GM12891 (cell line): ENCODE data around the gene SPRN.

ENCODE experiments used
- DNase-seq: peaks from one replicate; pipeline ENCODE4 v3.0.0; 2011; ENCODE audit warnings: low spot score; ENCODE audit not compliant: insufficient read length
- FAIRE-seq: peaks from 2 replicates; lab custom pipeline; 2011; peaks lifted over from hg19 to GRCh38; lab: Jason Lieb, UNC
- PAX5 ChIP-seq: IDR thresholded peaks from 2 replicates; pipeline ENCODE4 v1.6.1; 2011; ENCODE audit warnings: low read length, moderate library complexity, mild to moderate bottlenecking; ENCODE audit not compliant: insufficient read depth, severe bottlenecking
- POLR2A ChIP-seq: IDR thresholded peaks from 2 replicates; pipeline ENCODE4 v1.6.1; 2011; ENCODE audit warnings: low read depth, low read length, control low read depth
- POLR2AphosphoS5 ChIP-seq: IDR thresholded peaks from 2 replicates; pipeline ENCODE4 v1.6.1; 2011; ENCODE audit warnings: low read depth, low read length, control low read depth
- POU2F2 ChIP-seq: IDR thresholded peaks from 2 replicates; pipeline ENCODE4 v1.6.1; 2011; ENCODE audit warnings: low read depth, mild to moderate bottlenecking, control low read depth, low read length, moderate library complexity
- SPI1 ChIP-seq: IDR thresholded peaks from 2 replicates; pipeline ENCODE4 v1.6.1; 2011; ENCODE audit warnings: low read depth, low read length, control low read depth
- TAF1 ChIP-seq: IDR thresholded peaks from 2 replicates; pipeline ENCODE4 v1.6.1; 2011; ENCODE audit warnings: low read depth, low read length, control low read depth

Gene SPRN

GRCh38 chr10:133464582-133465031 is 40.2 kb upstream of the SPRN start:
- TF ChIP-seq PAX5 (no peak), SPI1 (no peak), POLR2AphosphoS5 (no peak), POU2F2 (no peak), TAF1 (no peak), POLR2A (no peak)
- FAIRE-seq = no peak
- DNase-seq = no peak

GRCh38 chr10:133462512-133463305 is 38.3 kb upstream of the SPRN start:
- TF ChIP-seq POU2F2 = no peak
- TF ChIP-seq TAF1 = no peak
- TF ChIP-seq POLR2AphosphoS5 = no peak
- no peak for TF ChIP-seq SPI1
- TF ChIP-seq PAX5 = no peak
- FAIRE-seq (no peak), DNase-seq (no peak)

- TF ChIP-seq POLR2A (no peak), POU2F2 (no peak), TAF1 (no peak), POLR2AphosphoS5 (no peak), SPI1 (no peak), PAX5 (no peak)
- DNase-seq (no peak), FAIRE-seq (no peak)
Measured at GRCh38 chr10:133461841-133462240, 37.4 kb upstream of the SPRN start.

- FAIRE-seq = no peak
- TF ChIP-seq SPI1 (no peak), POLR2AphosphoS5 (no peak), TAF1 (no peak), PAX5 (no peak), POLR2A (no peak), POU2F2 (no peak)
- DNase-seq = no peak
Measured at GRCh38 chr10:133461027-133461426, 36.6 kb upstream of the SPRN start.

GRCh38 chr10:133460208-133460769 is 35.9 kb upstream of the SPRN start:
- FAIRE-seq (no peak), DNase-seq (no peak)
- TF ChIP-seq SPI1 = no peak
- TF ChIP-seq POU2F2 = no peak
- no peak for TF ChIP-seq PAX5

- FAIRE-seq = no peak
Measured at GRCh38 chr10:133459454-133460207, 35.2 kb upstream of the SPRN start.

GRCh38 chr10:133458710-133459453 is 34.5 kb upstream of the SPRN start:
- DNase-seq (no peak), FAIRE-seq (no peak)
- TF ChIP-seq POLR2A = no peak
- no peak for TF ChIP-seq PAX5
- TF ChIP-seq TAF1 = no peak
- TF ChIP-seq SPI1 = no peak
- no peak for TF ChIP-seq POU2F2

More at GRCh38 chr10:133459454-133460207, 35.2 kb upstream of the SPRN start:
- no peak for DNase-seq
- no peak for TF ChIP-seq TAF1
- TF ChIP-seq POU2F2 = no peak
- no peak for TF ChIP-seq POLR2A
- TF ChIP-seq SPI1 = no peak
- TF ChIP-seq PAX5 = no peak
- TF ChIP-seq POLR2AphosphoS5 = no peak

GRCh38 chr10:133458021-133458709 is 33.7 kb upstream of the SPRN start:
- TF ChIP-seq POLR2AphosphoS5 (no peak), SPI1 (no peak), POU2F2 (no peak), PAX5 (no peak), POLR2A (no peak), TAF1 (no peak)
- DNase-seq = no peak
- no peak for FAIRE-seq
